Stimulated activated CD4-positive, alpha-beta T cell treated with anti-CD3 and anti-CD28 coated beads, TNF-alpha, amount 100 ng/mL, for 4 hours (primary cell): ENCODE results near the gene MCRIP1.

Experiments
- DNase-seq, 3 experiments: peaks; one replicate each; pipeline ENCODE4 v3.0.0-alpha.2; 2020; ENCODE audit warnings: low read depth in 3 of 3

Gene MCRIP1

GRCh38 chr17:81860756-81861568, 27.9 kb upstream of the MCRIP1 start:
- peak; percentile 98 to 99 (median 98) for DNase-seq

- peak in 1 of 3 experiments; percentile 85 for DNase-seq
Observed at GRCh38 chr17:81859906-81860755, 27.0 kb upstream of the MCRIP1 start, which contains the start of gene P4HB. Gene P4HB (minus strand): TSS chr17:81860535. CDS start chr17:81860471, 64 bp downstream.

- DNase-seq = no peak
Observed at GRCh38 chr17:81858967-81859905, 26.1 kb upstream of the MCRIP1 start.

GRCh38 chr17:81858170-81858966, 25.3 kb upstream of the MCRIP1 start:
- no peak for DNase-seq

GRCh38 chr17:81854974-81855774, 22.1 kb upstream of the MCRIP1 start:
- DNase-seq = no peak

GRCh38 chr17:81852237-81852636, 19.1 kb upstream of the MCRIP1 start:
- no peak for DNase-seq

GRCh38 chr17:81851423-81851822, 18.3 kb upstream of the MCRIP1 start:
- DNase-seq = no peak

GRCh38 chr17:81849457-81849856, 16.4 kb upstream of the MCRIP1 start:
- DNase-seq = no peak

GRCh38 chr17:81846743-81847689, 13.9 kb upstream of the MCRIP1 start:
- no peak for DNase-seq

- DNase-seq = no peak
Observed at GRCh38 chr17:81845881-81846742, 13.0 kb upstream of the MCRIP1 start.

GRCh38 chr17:81845361-81845760, 12.3 kb upstream of the MCRIP1 start:
- DNase-seq = no peak

GRCh38 chr17:81844887-81845286, 11.8 kb upstream of the MCRIP1 start:
- DNase-seq = no peak

GRCh38 chr17:81844327-81844851, 11.3 kb upstream of the MCRIP1 start:
- DNase-seq = no peak

GRCh38 chr17:81843713-81844326, 10.7 kb upstream of the MCRIP1 start:
- no peak for DNase-seq

- no peak for DNase-seq
Observed at GRCh38 chr17:81842725-81843504, 9.8 kb upstream of the MCRIP1 start.

- DNase-seq = no peak
Observed at GRCh38 chr17:81842378-81842724, 9.3 kb upstream of the MCRIP1 start.
